AG10803 (cell line): ENCODE measurements around the gene CLASP1.

Experiments
- DNase-seq: peaks from one replicate; pipeline ENCODE4 v3.0.0; 2010; ENCODE audit warnings: low read depth
- H3K4me3 ChIP-seq: 2 replicates; pipeline ENCODE4 v1.5.1; 2011; ENCODE audit warnings: mild to moderate bottlenecking, low read length, control low read depth
- CTCF ChIP-seq: conservative IDR thresholded peaks from 2 replicates; pipeline ENCODE4 v1.5.1; 2011; ENCODE audit warnings: mild to moderate bottlenecking, low read length, control low read depth, inconsistent platforms

Gene CLASP1

GRCh38 chr2:121489911-121490583, 159.2 kb downstream of the CLASP1 start:
- no peak overlapping the region for H3K4me3 ChIP-seq
- DNase-seq, result peak; percentile 79
- TF ChIP-seq CTCF, result no peak

- TF ChIP-seq CTCF, result no peak
- no peak for DNase-seq
These were observed 160.0 kb downstream of the CLASP1 start for GRCh38 chr2:121489284-121489683.

GRCh38 chr2:121486191-121486790, 163.0 kb downstream of the CLASP1 start:
- DNase-seq, result no peak
- H3K4me3 ChIP-seq, result no peak overlapping the region
- TF ChIP-seq CTCF, result no peak

More at GRCh38 chr2:121489284-121489683, 160.0 kb downstream of the CLASP1 start:
- no peak overlapping the region for H3K4me3 ChIP-seq

GRCh38 chr2:121485039-121485438, 164.2 kb downstream of the CLASP1 start:
- TF ChIP-seq CTCF, result no peak
- DNase-seq, result peak; percentile 76
- H3K4me3 ChIP-seq, result no peak overlapping the region

GRCh38 chr2:121483846-121484245, 165.4 kb downstream of the CLASP1 start:
- DNase-seq, result no peak
- H3K4me3 ChIP-seq, result no peak overlapping the region
- TF ChIP-seq CTCF, result no peak

GRCh38 chr2:121483021-121483420, 166.2 kb downstream of the CLASP1 start:
- DNase-seq, result no peak
- no peak for TF ChIP-seq CTCF
- no peak overlapping the region for H3K4me3 ChIP-seq

- peak; percentile 92 for DNase-seq
- no peak overlapping the region for H3K4me3 ChIP-seq
- no peak for TF ChIP-seq CTCF
These were observed 168.4 kb downstream of the CLASP1 start for GRCh38 chr2:121480826-121481225.
